Dermis blood vessel endothelial cell (primary cell): ENCODE measurements around the gene DSN1. TPM values are rescaled to one million over a fixed set of nuclear protein-coding genes. Genes with fewer than 3 reads are reported as not detected.
"Not testable (repeated sequence)": the region's sequence is repeated elsewhere in the genome, so short reads cannot be mapped to it uniquely, and the experiment has no call there.

Source experiments
- DNase-seq: peaks from one replicate; pipeline ENCODE4 v3.0.0; 2010
- total RNA-seq: library from RNA; depleted of rRNA; stranded (reverse); fragments of >200 nt; gene quantifications from 2 replicates; pipeline ENCODE4 v1.2.3, GENCODE V29; 2014

Gene DSN1
- 24.7 and 27.0 TPM in 2 replicates for total RNA-seq

- DNase-seq = peak; percentile 98
Measured at GRCh38 chr20:36773597-36774390, at the start of gene DSN1. TSS of gene DSN1 (minus strand) at chr20:36773763. CDS start at chr20:36771458, 2,305 bp downstream.

GRCh38 chr20:36823121-36823520 lies 49.6 kb upstream of the DSN1 start:
- no peak for DNase-seq

GRCh38 chr20:36821964-36822437 lies 48.4 kb upstream of the DSN1 start:
- no peak for DNase-seq

- DNase-seq = no peak
Measured at GRCh38 chr20:36820928-36821327, 47.4 kb upstream of the DSN1 start.

GRCh38 chr20:36820073-36820472 lies 46.5 kb upstream of the DSN1 start:
- DNase-seq = no peak

- no peak for DNase-seq
Measured at GRCh38 chr20:36819659-36820058, 46.1 kb upstream of the DSN1 start.

GRCh38 chr20:36818861-36819260 lies 45.3 kb upstream of the DSN1 start:
- DNase-seq = peak; percentile 44

- no peak for DNase-seq
Measured at GRCh38 chr20:36818185-36818584, 44.6 kb upstream of the DSN1 start.

GRCh38 chr20:36817496-36817895 lies 43.9 kb upstream of the DSN1 start:
- DNase-seq = no peak

GRCh38 chr20:36815454-36816091 lies 42.0 kb upstream of the DSN1 start:
- no peak for DNase-seq

- no peak for DNase-seq
Measured at GRCh38 chr20:36812594-36813463, 39.3 kb upstream of the DSN1 start.

- peak; percentile 80 for DNase-seq
Measured at GRCh38 chr20:36808317-36809257, 35.0 kb upstream of the DSN1 start.

- DNase-seq = no peak
Measured at GRCh38 chr20:36806049-36806448, 32.5 kb upstream of the DSN1 start.

GRCh38 chr20:36805396-36805795 lies 31.8 kb upstream of the DSN1 start:
- no peak for DNase-seq

GRCh38 chr20:36804425-36804824 lies 30.9 kb upstream of the DSN1 start:
- no peak for DNase-seq

GRCh38 chr20:36802326-36803222 lies 29.0 kb upstream of the DSN1 start:
- DNase-seq = peak; percentile 21

GRCh38 chr20:36800410-36800809 lies 26.8 kb upstream of the DSN1 start:
- DNase-seq = no peak

- not testable (repeated sequence) for DNase-seq
Measured at GRCh38 chr20:36799313-36799712, 25.8 kb upstream of the DSN1 start.

- no peak for DNase-seq
Measured at GRCh38 chr20:36796875-36797274, 23.3 kb upstream of the DSN1 start.

- DNase-seq = no peak
Measured at GRCh38 chr20:36796117-36796516, 22.6 kb upstream of the DSN1 start.

- no peak for DNase-seq
Measured at GRCh38 chr20:36795691-36796090, 22.1 kb upstream of the DSN1 start.
